Measurements from ENCODE around the gene CCNJL.

DNA sequence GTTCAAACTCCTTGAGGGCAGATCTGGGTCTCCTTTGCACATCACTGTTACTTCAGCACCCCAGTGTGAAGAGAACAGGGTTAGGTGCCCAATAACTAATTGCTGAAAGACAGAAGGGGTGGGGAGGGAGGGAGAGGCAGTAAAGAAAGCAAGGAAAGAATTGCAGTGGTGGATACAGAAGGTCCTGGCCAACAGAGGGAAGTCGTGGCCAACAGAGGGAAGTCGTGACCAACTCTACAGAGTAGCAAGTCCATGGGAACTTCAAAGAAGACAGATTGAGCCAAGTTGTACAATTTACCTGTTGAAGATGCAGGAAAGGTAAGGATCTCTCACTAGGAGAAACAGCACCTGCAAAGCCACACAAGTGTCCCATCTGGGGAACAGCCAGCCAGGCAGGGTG is 27.0 kb downstream of the CCNJL start:
- TF ChIP-seq TAF1 (conservative IDR thresholded peaks at IDR 0.05) (no peak), GABPA (IDR thresholded peaks at IDR 0.05 in 1 of 2, conservative IDR thresholded peaks at IDR 0.05 in 1 of 2) (no peak), RAD21 (IDR thresholded peaks at IDR 0.05) (no peak)

Measured in liver (tissue), 2 donors.